NCI-H1436 (cell line): Measurements from ENCODE around the gene MMAB.

ENCODE experiments used
- DNase-seq: peaks from one replicate; lab custom pipeline; 2025; lab: John Stamatoyannopoulos, UW

MMAB gene

DNA sequence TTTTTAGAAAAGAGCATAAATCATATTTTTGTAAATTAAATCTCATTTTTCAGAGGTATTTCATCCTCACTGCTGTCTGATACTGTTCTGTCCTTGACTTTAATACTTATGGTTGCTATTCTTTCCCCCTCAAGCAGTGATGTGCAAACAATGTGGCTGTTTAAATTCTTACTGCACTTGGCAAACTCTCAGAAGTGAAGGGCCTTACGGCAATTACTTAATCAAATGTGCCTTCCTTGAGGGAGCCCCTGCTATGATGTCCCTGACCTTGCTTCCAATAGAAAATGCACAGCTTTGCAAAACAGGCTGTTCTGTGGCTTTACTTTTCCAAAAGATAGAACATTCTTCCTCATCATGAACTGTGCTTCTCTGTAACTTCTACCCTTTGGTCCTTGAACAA, 60.7 kb downstream of the MMAB start:
- no peak for DNase-seq

- DNase-seq = no peak
Measured at GRCh38 chr12:109510196-109510595, 63.1 kb downstream of the MMAB start.

DNA sequence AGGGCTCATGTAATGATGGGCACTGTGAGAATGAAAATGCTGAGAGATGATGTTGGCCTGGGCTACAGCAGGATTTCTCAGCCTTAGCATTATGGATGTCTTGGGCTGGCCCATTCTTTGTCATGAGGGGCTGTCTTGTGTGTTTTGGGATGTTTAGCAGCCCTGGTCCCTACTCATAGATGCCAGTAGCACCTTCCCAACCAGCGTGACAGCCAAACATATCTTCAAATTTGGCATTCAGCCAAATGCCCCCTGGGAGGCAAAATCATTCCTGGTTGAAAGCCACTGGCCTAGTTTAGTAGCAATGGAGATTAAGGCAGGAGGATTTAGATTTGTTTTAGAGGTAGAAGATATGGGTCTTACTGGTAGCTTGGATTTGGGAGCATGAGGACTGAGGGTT, 69.2 kb downstream of the MMAB start:
- DNase-seq = no peak
